NK-92 (cell line): ENCODE results near the gene NCKAP5L.
"Not testable (repeated sequence)": the region's sequence is repeated elsewhere in the genome, so short reads cannot be mapped to it uniquely, and the experiment has no call there.

Experiments
- DNase-seq: peaks from one replicate; lab custom pipeline; 2025; ENCODE audit not compliant: unreplicated experiment; lab: John Stamatoyannopoulos, UW

Gene NCKAP5L

GRCh38 chr12:49828133-49829091 is at the start of gene NCKAP5L:
Gene NCKAP5L, minus strand, starts transcription at chr12:49828413. Its CDS starts 24,369 bp downstream, at chr12:49804044.
- DNase-seq = peak; percentile 63

- DNase-seq = no peak
Observed at GRCh38 chr12:49877066-49877465, 48.9 kb upstream of the NCKAP5L start.

GRCh38 chr12:49876070-49876469 is 47.9 kb upstream of the NCKAP5L start:
- no peak for DNase-seq

GRCh38 chr12:49875115-49875720 is 47.0 kb upstream of the NCKAP5L start:
- no peak for DNase-seq

GRCh38 chr12:49874142-49874897 is 46.1 kb upstream of the NCKAP5L start:
- no peak for DNase-seq

GRCh38 chr12:49873361-49873934 is 45.2 kb upstream of the NCKAP5L start:
- DNase-seq = no peak

GRCh38 chr12:49872781-49873181 is 44.6 kb upstream of the NCKAP5L start:
- DNase-seq = no peak

- DNase-seq = no peak
Observed at GRCh38 chr12:49872381-49872780, 44.2 kb upstream of the NCKAP5L start.

- DNase-seq = not testable (repeated sequence)
Observed at GRCh38 chr12:49871811-49872251, 43.6 kb upstream of the NCKAP5L start.

GRCh38 chr12:49871263-49871561 is 43.0 kb upstream of the NCKAP5L start:
- DNase-seq = no peak

- DNase-seq = no peak
Observed at GRCh38 chr12:49870501-49871262, 42.5 kb upstream of the NCKAP5L start.

GRCh38 chr12:49869816-49870500 is 41.7 kb upstream of the NCKAP5L start:
- no peak for DNase-seq

- no peak for DNase-seq
Observed at GRCh38 chr12:49868952-49869815, 41.0 kb upstream of the NCKAP5L start.

- no peak for DNase-seq
Observed at GRCh38 chr12:49868449-49868848, 40.2 kb upstream of the NCKAP5L start.

- no peak for DNase-seq
Observed at GRCh38 chr12:49867570-49868341, 39.5 kb upstream of the NCKAP5L start.

GRCh38 chr12:49866859-49867569 is 38.8 kb upstream of the NCKAP5L start:
- DNase-seq = peak; percentile 3

- no peak for DNase-seq
Observed at GRCh38 chr12:49865782-49866135, 37.5 kb upstream of the NCKAP5L start.
